GM15510 (cell line): ENCODE results near the gene CERS5.

Experiments
- POLR2A ChIP-seq: IDR thresholded peaks from 3 replicates; pipeline ENCODE4 v1.6.1; 2011; ENCODE audit warnings: borderline replicate concordance; ENCODE audit not compliant: insufficient read length; ENCODE audit errors: extremely low read depth

Gene CERS5

DNA sequence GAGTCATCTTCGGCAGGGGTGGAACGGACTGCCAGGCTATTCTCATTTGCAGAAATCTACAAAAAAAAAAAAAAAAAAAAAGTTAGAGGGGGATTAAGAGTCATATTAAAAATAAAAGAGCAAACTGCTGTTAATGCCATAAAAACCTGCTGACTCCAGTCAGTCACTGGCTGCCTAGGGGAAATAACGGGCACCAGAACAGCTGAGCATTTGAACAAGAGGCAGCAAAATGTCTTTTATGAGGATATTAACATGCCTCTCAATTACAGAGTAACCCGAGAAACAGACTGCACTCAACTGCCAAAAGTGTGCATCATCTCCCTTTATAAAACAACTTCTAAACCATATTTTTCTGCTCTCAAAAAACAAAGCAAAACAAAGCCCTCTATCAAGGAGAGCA lies 28.7 kb upstream of the CERS5 start:
- TF ChIP-seq POLR2A: no peak

GRCh38 chr12:50192908-50193307 lies 25.7 kb upstream of the CERS5 start:
- TF ChIP-seq POLR2A: no peak

DNA sequence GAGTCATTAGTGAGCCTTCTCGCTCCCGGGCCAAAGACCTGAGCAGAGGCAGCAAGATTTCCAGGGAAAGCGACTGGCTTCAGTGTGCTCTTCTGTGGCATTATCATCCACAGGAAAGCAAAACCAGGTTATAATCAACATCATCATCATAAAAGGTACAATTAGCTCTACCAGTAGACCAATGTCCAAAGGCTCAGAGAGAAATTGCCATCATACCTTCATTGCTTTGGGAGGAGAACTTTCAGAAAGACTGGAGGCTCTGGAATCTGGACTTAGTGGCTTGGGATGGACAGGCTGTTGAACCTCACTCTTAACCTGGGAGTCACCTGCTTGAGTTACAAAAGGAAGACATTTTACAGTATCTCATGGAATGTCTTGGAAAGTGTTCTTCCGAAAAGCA lies 25.1 kb upstream of the CERS5 start:
- no peak for TF ChIP-seq POLR2A

- TF ChIP-seq POLR2A: no peak
Observed at GRCh38 chr12:50190859-50191258, 23.7 kb upstream of the CERS5 start.

- TF ChIP-seq POLR2A: no peak
Observed at GRCh38 chr12:50188875-50189575, 21.9 kb upstream of the CERS5 start.

DNA sequence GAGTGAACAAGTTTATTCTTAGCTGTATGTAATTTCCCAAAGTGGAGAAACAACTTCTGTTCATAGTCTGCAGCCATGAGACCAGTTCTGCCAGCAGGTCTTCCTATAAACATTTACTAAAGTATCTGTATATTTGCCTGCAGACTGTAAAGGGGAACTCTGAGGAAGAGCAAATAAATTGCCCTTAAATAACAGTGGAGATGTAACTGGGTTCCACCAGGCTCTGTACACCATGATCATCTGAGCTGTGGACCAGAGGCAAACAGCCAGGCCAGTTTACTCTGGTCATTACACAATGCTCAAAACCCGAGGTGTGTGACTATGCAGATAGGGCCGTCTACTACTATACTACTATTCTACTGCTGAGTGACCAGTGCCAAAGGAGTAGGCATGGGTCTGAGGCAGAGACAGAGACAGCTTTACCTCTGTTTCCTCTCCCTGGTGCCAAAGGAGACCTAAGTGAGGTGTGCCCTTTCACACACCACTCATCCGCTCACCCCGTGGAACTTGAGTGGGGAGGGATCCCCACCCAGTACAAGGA lies 21.1 kb upstream of the CERS5 start:
- TF ChIP-seq POLR2A: no peak

GRCh38 chr12:50187084-50187900 lies 20.1 kb upstream of the CERS5 start:
- TF ChIP-seq POLR2A: no peak

DNA sequence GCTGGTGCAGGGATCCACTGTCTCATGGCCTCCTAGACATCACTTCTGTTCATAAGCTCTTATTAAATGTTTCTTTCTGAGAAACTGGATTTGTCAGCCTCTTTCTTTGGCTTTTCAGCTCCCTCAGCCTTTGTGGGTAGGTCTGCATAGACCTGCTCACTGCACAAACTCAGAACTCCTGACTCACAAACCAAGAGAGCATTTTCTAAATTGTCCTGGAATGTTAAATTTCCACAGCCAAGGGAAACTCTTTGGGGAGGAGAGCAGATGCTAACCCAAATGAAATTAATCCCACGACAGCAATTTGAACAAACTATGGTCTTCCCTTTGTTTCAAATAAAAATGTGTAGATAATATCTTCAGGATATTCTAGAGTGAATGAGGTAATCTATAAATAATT lies 19.5 kb upstream of the CERS5 start:
- no peak for TF ChIP-seq POLR2A

DNA sequence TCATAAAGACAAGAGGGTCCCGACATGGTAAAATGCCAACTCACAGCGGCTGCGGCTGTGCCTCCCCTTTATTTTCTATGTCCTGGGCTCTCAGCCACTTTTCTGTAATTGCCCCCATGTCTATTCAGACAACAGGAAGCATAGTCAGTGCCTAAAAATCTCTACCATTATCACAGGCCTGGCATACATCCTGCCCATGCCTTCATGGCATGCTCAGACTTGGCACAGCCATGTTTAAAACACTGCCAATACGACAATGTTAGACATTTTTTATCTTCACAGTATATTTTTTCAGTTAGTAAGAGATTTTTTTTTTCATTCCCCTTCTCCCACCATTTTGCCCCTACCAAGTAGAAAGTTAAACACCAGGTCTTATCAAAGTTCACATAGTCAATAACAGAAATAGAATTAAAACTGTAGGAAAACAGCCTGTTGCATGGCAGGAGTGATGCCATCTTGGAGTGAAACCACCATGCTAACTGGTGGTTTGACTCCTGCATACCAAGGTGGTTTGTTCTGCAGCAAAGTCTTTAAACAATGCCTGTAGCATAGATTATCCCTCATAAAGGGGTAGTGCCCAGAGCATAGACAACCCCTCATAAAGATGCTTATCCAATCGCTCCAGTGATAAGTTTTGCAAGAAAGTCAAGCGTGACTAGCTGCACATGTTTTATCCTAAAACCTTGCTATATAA lies 18.9 kb upstream of the CERS5 start:
- TF ChIP-seq POLR2A: no peak

DNA sequence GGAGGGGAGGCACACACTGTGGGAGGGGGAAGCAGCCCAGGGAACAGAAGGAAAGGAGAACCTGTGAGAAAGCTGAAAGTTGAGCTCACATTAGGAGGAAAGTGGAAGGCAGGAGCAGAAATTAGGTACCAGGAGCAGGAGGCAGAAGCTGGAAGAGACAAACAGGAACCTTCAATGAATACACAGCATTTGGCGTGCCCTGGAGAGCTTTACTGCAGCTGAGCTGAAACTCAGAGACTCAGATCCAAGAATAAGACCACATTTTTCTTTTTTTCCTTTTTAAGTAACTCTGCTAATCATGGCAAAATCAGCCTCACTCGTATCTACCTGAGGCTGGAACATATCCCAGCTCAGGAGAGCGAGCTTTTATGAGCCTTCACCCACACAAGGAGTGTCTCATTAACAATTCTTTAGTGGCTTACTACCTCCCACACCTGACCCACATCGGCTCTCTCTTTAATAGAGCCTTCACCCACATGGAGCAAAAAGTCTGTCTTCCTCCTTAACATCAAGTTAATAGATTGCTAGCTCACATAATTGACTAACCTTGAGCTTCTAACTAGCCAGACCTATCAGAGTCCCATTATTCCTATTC lies 18.2 kb upstream of the CERS5 start:
- TF ChIP-seq POLR2A: no peak

GRCh38 chr12:50184261-50184660 lies 17.1 kb upstream of the CERS5 start:
- TF ChIP-seq POLR2A: no peak

- no peak for TF ChIP-seq POLR2A
Observed at GRCh38 chr12:50182461-50182860, 15.3 kb upstream of the CERS5 start.

DNA sequence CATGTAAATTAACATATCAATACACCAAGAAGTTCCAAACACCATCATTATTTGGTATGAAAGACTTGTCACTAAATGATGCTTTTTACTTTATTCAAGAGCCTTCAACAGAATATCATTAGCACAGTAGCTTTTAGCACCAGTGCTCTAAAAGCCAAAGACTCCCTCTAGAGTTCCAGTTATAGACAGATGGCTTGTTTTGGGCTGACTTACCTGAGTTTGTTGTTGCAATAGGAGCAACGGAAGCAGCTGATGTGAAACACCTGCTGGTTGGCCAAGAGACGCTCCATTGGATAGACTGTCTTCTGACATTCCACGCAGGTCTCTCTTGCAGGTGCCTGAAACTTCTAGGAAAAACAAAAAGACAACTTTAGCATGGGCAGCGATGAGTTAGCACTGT lies 14.5 kb upstream of the CERS5 start:
- TF ChIP-seq POLR2A: no peak

DNA sequence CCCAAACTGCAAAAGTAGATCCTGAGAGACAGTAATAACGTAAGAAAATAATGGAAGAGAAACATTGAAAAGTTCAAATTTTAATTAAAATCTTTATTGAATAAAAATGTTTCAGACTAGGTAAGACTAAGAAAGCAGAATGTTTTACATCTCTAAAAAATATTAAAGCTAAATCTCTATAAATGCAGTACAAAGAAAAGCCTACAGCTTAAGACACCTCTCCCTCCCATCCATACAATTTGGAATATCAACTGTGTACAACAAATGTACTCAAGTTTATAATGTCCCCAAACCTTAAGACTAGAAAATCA lies 8.5 kb upstream of the CERS5 start:
- no peak for TF ChIP-seq POLR2A
